B cell (primary cell): ENCODE results near the gene PI4KA. TPM values are rescaled to one million over a fixed set of nuclear protein-coding genes. Genes with fewer than 3 reads are reported as not detected.

Experiments
- ATAC-seq: fragments of 200-7000 bp; cut with Tn5 transposase; one replicate; pipeline ENCODE4 v1.10.0; 2021; ENCODE audit warnings: low read depth, mild to moderate bottlenecking, moderate number of reproducible peaks, moderate library complexity
- CTCF ChIA-PET: fragments of 350-600 bp; sonication (Branson Sonifier 250); formaldehyde crosslinking; loops from one replicate; lab custom pipeline; 2021; ENCODE audit warnings: antibody characterized with exemption, inconsistent platforms; lab: Charles Lee
- POLR2A ChIA-PET: fragments of 350-600 bp; sonication (Branson Sonifier 250); formaldehyde crosslinking; loops from one replicate; lab custom pipeline; 2021; ENCODE audit warnings: antibody characterized with exemption; lab: Charles Lee
- DNase-seq: peaks from one replicate; pipeline ENCODE4 v3.0.0; 2013
- H2AFZ ChIP-seq: 2 replicates; pipeline ENCODE4 v1.6.1; 2012; ENCODE audit warnings: mild to moderate bottlenecking, low read depth, low read length; ENCODE audit not compliant: insufficient read depth, poor library complexity, severe bottlenecking
- H3K27ac ChIP-seq, 2 donors: 1 replicate in 1 of 2; 2 replicates in 1 of 2; pipeline ENCODE4 v1.5.1; 2012 to 2013; ENCODE audit warnings: low read length in 2 of 2, mild to moderate bottlenecking in 2 of 2, moderate library complexity in 1 of 2
- H3K27me3 ChIP-seq, 4 experiments: fragments of 200-600 bp in 1 of 4; sonication (generic) in 1 of 4; replicated peaks in 1 of 4; 1 replicate in 2 of 4; 2 replicates in 2 of 4; pipeline versions ENCODE4 v1.6.1 to v1.7.0; 2013 to 2016; ENCODE audit warnings: low read length in 3 of 4, mild to moderate bottlenecking in 2 of 4, mixed read lengths in 1 of 4, moderate library complexity in 1 of 4; ENCODE audit not compliant: insufficient read depth in 4 of 4, control insufficient read depth in 3 of 4; ENCODE audit errors: control extremely low read depth in 1 of 4
- H3K36me3 ChIP-seq, 2 experiments: replicated peaks in 1 of 2; 1 replicate in 1 of 2; 2 replicates in 1 of 2; pipeline versions ENCODE4 v1.6.1 to v1.7.1; 2013; ENCODE audit warnings: low read length in 1 of 2; ENCODE audit not compliant: insufficient read depth in 2 of 2, control insufficient read depth in 1 of 2; ENCODE audit errors: control extremely low read depth in 1 of 2, extremely low read depth in 1 of 2
- H3K4me1 ChIP-seq, 2 donors: fragments of 200-600 bp in 1 of 2; sonication (generic) in 1 of 2; 1 replicate in 1 of 2; 2 replicates in 1 of 2; pipeline versions ENCODE4 v1.5.1 to v1.6.1; 2013 to 2017; ENCODE audit warnings: low read length in 2 of 2; ENCODE audit not compliant: control insufficient read depth in 2 of 2, insufficient read depth in 2 of 2
- H3K4me2 ChIP-seq: replicated peaks from 2 replicates; pipeline ENCODE3; 2012; ENCODE audit warnings: mild to moderate bottlenecking, low read depth, low read length; ENCODE audit not compliant: poor library complexity, severe bottlenecking
- H3K4me3 ChIP-seq, 5 experiments: fragments of 200-600 bp in 1 of 5; sonication (generic) in 1 of 5; 1 replicate in 3 of 5; 2 replicates in 2 of 5; pipeline versions ENCODE4 v1.5.1 to v1.7.0; 2011 to 2016; ENCODE audit warnings: low read length in 4 of 5, mild to moderate bottlenecking in 4 of 5, low read depth in 2 of 5, control low read depth in 1 of 5, moderate library complexity in 1 of 5; ENCODE audit not compliant: insufficient read depth in 1 of 5; ENCODE audit errors: control extremely low read depth in 1 of 5, extremely low read depth in 1 of 5
- H3K79me2 ChIP-seq: fragments of 200-600 bp; sonication (generic); one replicate; pipeline ENCODE4 v1.6.0; 2016; ENCODE audit warnings: low read length; ENCODE audit not compliant: control insufficient read depth, insufficient read depth
- H3K9ac ChIP-seq: fragments of 200-600 bp; sonication (generic); 2 replicates; pipeline ENCODE4 v1.6.1; 2017; ENCODE audit warnings: mild to moderate bottlenecking, low read length, moderate library complexity
- H3K9me3 ChIP-seq, 3 donors: one replicate each; pipeline versions ENCODE4 v1.6.1 to v1.7.1; 2013; ENCODE audit warnings: low read length in 2 of 3; ENCODE audit not compliant: control insufficient read depth in 2 of 3, insufficient read depth in 1 of 3; ENCODE audit errors: control extremely low read depth in 1 of 3
- H4K20me1 ChIP-seq: 2 replicates; pipeline ENCODE4 v1.6.0; 2012; ENCODE audit warnings: mild to moderate bottlenecking, low read length; ENCODE audit not compliant: insufficient read depth, control insufficient read depth, poor library complexity, severe bottlenecking
- H3K27ac Mint-ChIP-seq: one replicate; pipeline ENCODE4 v1.8.0; 2021; ENCODE audit warnings: mixed read lengths
- H3K27me3 Mint-ChIP-seq: one replicate; pipeline ENCODE4 v1.8.0; 2021; ENCODE audit warnings: mixed read lengths
- H3K4me1 Mint-ChIP-seq: one replicate; pipeline ENCODE4 v1.8.0; 2021; ENCODE audit warnings: mixed read lengths
- H3K4me3 Mint-ChIP-seq: one replicate; pipeline ENCODE4 v1.8.0; 2021; ENCODE audit warnings: mixed read lengths
- H3K9me3 Mint-ChIP-seq: one replicate; pipeline ENCODE4 v1.8.0; 2022; ENCODE audit warnings: mixed read lengths; ENCODE audit not compliant: insufficient read depth
- EZH2 ChIP-seq: IDR thresholded peaks from 2 replicates; pipeline ENCODE4 v1.6.1; 2012; ENCODE audit warnings: borderline replicate concordance, low read depth, mild to moderate bottlenecking, moderate library complexity, low read length; ENCODE audit not compliant: insufficient read depth, poor library complexity, severe bottlenecking
- WGBS: methylation state at CpG from one replicate; pipeline ENCODE4 v1.1.5; 2013; ENCODE audit warnings: missing lambda C conversion rate; ENCODE audit not compliant: insufficient coverage; 5-methylcytosine and 5-hydroxymethylcytosine counted together
- intact Hi-C: fragments of 100-400 bp; cut with micrococcal nuclease; formaldehyde crosslinking; loops from one replicate; pipeline ENCODE4 v1.10.0; 2022
- polyA plus RNA-seq: library from polyadenylated mRNA; depleted of rRNA; stranded (reverse); fragments of >200 nt; gene quantifications from 2 replicates; pipeline ENCODE4 v1.2.3, GENCODE V29; 2012
- total RNA-seq, 2 donors: library from RNA; stranded (reverse); fragments of 120-200 nt in 1 of 2; gene quantifications; 1 replicate in 1 of 2; 2 replicates in 1 of 2; pipeline versions ENCODE4 v1.2.3 to v1.2.4, GENCODE V29; 2013 to 2022
- TF ChIP-seq, protein P1 (sequence below): fragments of 200-600 bp; IDR thresholded peaks from one replicate; pipeline ENCODE4 v1.8.0; 2022; ENCODE audit warnings: antibody characterized with exemption, mild to moderate bottlenecking

PI4KA gene
- total and polyA plus RNA-seq, 2 donors (not counting 1 experiment from before 2014, with no cell fraction given) = 85.9 to 156 TPM

DNA sequence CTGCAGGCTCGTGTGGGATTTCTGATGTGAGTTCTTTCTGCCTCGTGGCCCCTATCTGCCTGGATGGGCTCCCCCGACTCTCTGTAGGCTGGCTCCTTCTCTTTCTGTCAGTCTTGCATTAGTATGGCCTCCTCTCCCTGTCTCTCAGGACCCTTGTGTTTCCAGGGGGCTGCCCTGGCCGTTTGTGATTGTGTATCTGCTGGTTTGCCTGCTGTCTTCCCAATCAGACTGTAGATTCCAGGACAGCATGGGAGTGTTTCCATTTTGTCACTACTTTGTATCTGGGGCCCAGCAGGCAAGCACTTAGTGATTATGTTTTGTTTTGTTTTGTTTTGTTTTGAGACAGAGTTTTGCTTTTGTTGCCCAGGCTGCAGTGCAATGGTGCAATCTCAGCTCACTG is 25.8 kb upstream of the PI4KA start:
- Mint-ChIP-seq H3K27me3 (no peaks in the 10 kb centered on the region), H3K9me3 (no peaks in the 10 kb centered on the region), H3K27ac (no peak overlapping the region), H3K4me3 (no peak overlapping the region), H3K4me1 (no peaks in the 10 kb centered on the region)
- intact Hi-C loops = no loop called here
- H3K79me2 ChIP-seq = no peaks in the 10 kb centered on the region
- H3K36me3 ChIP-seq = peaks cover 0 to 52% of the 10 kb centered on the region in 2 experiments
- TF ChIP-seq, protein P1, sequence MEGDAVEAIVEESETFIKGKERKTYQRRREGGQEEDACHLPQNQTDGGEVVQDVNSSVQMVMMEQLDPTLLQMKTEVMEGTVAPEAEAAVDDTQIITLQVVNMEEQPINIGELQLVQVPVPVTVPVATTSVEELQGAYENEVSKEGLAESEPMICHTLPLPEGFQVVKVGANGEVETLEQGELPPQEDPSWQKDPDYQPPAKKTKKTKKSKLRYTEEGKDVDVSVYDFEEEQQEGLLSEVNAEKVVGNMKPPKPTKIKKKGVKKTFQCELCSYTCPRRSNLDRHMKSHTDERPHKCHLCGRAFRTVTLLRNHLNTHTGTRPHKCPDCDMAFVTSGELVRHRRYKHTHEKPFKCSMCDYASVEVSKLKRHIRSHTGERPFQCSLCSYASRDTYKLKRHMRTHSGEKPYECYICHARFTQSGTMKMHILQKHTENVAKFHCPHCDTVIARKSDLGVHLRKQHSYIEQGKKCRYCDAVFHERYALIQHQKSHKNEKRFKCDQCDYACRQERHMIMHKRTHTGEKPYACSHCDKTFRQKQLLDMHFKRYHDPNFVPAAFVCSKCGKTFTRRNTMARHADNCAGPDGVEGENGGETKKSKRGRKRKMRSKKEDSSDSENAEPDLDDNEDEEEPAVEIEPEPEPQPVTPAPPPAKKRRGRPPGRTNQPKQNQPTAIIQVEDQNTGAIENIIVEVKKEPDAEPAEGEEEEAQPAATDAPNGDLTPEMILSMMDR = no peak
- TF ChIP-seq EZH2 = no peak
- no peaks in the 10 kb centered on the region for H3K27me3 ChIP-seq
- no peak overlapping the region for H3K27ac ChIP-seq
- no peak overlapping the region for H3K4me3 ChIP-seq
- CTCF ChIA-PET = no interaction called here
- WGBS = 88% methylated on average over 4 of the region's 4 CpGs
- ATAC-seq = no peak
- DNase-seq = no peak
- no peak overlapping the region for H3K4me2 ChIP-seq
- no peaks in the 10 kb centered on the region for H3K4me1 ChIP-seq
- H3K9ac ChIP-seq = no peak overlapping the region
- H2AFZ ChIP-seq = no peak overlapping the region
- POLR2A ChIA-PET = no interaction called here
- H4K20me1 ChIP-seq = no peaks in the 10 kb centered on the region
- no peaks in the 10 kb centered on the region for H3K9me3 ChIP-seq

DNA sequence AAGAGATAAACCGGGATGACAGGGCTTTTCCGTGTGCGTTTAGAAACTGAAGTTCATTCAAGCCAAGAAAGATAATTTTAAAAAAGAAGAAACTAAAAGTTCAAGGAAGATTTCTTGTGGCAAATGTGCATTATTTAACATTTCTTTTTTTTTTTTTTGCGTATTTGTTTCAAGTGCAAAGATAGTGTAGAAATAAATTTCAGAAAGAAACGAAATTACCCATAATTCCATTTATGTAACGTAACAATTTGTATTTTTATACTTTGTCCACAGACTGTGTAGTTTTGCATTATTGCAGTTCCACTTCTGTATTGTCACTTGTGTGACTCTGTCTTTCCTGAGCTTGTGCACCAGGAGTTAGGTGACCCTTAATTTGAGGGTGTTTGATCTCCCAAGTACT is 24.2 kb upstream of the PI4KA start:
- Histone ChIP-seq H3K36me3 (peaks cover 0 to 41% of the 10 kb centered on the region in 2 experiments), H3K4me2 (no peak overlapping the region), H3K4me1 (no peaks in the 10 kb centered on the region), H3K9ac (no peak overlapping the region), H3K9me3 (no peaks in the 10 kb centered on the region), H3K79me2 (no peaks in the 10 kb centered on the region), H3K27me3 (no peaks in the 10 kb centered on the region), H4K20me1 (no peaks in the 10 kb centered on the region), H2AFZ (no peak overlapping the region), H3K4me3 (no peak overlapping the region), H3K27ac (no peak overlapping the region)
- Mint-ChIP-seq H3K27ac (no peak overlapping the region), H3K4me3 (no peak overlapping the region), H3K4me1 (no peaks in the 10 kb centered on the region), H3K27me3 (no peaks in the 10 kb centered on the region), H3K9me3 (no peaks in the 10 kb centered on the region)
- TF ChIP-seq, protein P1 = no peak
- no peak for TF ChIP-seq EZH2
- ChIA-PET POLR2A (no interaction called here), CTCF (interaction anchor here (0.7 kb wide), 1 partner anchor 82 kb away, joined by 3 read pairs; no protein-coding TSS in a partner anchor)
- ATAC-seq (no peak), DNase-seq (no peak)
- WGBS = 100% methylated on average over 1 of the region's 6 CpGs
- intact Hi-C loops = no loop called here
